ENCODE results near the gene ASB4.

- TF ChIP-seq POLR2A (IDR thresholded peaks at IDR 0.05; ENCODE audit: low read depth, low read length) (no peak), POLR2AphosphoS5 (IDR thresholded peaks at IDR 0.05; ENCODE audit: low read depth, low read length) (no peak), TAF1 (IDR thresholded peaks at IDR 0.05; ENCODE audit: borderline replicate concordance, low read depth, low read length) (no peak)
Measured at GRCh38 chr7:95527776-95528250, 42.1 kb downstream of the ASB4 start.
